ENCODE results near the gene PCNX2.
"Not testable (repeated sequence)": the region's sequence is repeated elsewhere in the genome, so short reads cannot be mapped to it uniquely, and the experiment has no call there.

The PCNX2 gene

GRCh38 chr1:233042834-233043233 lies 252.7 kb downstream of the PCNX2 start:
- no peak for DNase-seq

GRCh38 chr1:233040494-233040893 lies 255.0 kb downstream of the PCNX2 start:
- no peak for DNase-seq

DNA sequence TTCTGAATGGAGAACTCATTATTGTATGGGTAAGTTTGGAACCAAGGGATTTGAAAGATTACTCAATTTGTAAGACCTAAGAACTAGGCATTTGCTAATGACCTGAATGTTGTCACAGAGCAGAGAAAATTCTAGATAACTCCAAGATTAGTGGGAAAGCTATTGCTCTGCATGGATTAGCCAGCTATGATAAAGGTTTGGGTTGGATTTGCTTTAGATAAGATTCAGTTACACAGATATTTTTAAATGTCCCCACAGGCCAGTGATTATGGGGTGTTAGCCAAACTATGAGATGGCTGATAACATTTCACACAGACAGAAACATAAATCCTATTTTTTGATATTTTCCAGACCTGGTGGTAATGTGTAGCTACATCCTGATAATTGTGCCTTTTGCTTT lies 256.9 kb downstream of the PCNX2 start:
- no peak for DNase-seq

- no peak for DNase-seq
Measured at GRCh38 chr1:233037843-233038242, 257.7 kb downstream of the PCNX2 start.

- no peak for DNase-seq
Measured at GRCh38 chr1:233034836-233035235, 260.7 kb downstream of the PCNX2 start.

DNA sequence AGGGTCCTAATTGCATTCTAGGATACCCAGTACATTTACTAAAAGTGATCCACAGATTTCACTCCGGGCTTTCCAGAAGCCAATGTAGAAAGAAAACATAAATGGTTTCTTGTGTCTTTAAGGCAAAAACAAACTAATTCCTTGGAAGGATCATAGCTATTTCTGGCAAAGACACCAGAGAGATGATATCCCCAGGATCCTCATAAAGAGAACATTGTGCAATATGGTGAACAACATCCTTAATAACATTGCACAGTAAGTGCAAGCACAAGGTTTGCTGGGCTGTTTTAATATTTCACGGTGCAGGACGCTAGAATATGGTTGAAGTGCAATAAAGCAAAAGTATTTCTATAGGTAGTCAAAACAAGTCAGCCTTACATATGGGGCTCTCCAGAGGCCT lies 262.2 kb downstream of the PCNX2 start:
- no peak for DNase-seq

DNA sequence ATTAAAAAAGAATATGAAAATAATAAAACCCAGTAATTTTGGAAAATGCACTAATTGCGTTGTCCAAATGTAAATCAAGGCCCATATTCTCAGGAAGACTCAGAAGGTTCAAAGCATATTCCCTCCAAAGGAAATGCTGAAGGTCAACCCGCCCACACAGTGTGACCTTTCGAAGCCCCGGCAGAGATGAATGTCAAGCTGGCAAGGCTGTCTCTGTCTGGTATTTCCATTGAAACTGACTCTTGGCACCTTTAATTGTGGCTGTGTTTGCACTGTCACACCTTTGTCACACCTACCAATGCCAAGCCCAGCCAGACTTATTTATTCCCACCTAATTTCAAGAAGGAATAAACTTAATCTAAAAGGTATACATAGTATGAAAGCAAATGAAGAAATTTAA lies 262.6 kb downstream of the PCNX2 start:
- DNase-seq: no peak

DNA sequence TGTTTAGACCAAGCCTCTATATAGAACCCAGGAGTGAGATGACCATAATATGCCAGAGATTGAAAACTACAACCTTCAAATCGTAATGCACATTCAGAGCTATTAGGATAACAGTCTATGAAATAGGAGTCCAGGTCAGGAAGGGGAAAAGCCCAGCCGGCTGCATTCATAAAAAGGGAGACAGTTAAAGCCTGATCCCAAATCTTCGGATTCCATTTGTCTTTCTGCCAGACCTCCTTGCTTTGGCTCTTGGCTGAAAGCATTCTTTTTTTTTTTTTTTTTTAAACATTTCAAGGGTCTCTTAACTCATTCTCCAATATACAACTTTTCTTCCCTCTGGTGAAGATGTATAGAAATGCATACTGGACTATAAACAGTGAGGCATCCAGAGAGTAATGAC lies 264.0 kb downstream of the PCNX2 start:
- no peak for DNase-seq

DNA sequence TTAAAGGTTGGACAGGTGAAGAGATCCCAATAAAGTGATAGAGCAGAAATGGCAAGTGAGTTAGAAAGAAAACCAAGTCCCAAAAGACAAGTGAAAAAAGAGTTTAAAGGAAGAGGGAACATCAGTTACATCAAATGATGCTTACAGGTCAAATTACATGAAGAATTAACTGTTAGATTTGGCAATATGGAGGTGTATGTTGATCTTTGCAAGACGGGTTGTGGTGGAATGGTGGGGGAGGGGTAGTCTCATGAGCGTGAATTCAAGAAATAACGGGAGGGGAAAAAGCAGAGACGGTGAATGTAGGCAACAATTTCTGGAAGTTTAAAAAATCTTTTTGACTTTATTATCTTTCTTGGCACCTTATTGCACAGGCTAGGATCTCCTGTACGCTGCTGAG lies 268.5 kb downstream of the PCNX2 start:
- no peak for DNase-seq

DNA sequence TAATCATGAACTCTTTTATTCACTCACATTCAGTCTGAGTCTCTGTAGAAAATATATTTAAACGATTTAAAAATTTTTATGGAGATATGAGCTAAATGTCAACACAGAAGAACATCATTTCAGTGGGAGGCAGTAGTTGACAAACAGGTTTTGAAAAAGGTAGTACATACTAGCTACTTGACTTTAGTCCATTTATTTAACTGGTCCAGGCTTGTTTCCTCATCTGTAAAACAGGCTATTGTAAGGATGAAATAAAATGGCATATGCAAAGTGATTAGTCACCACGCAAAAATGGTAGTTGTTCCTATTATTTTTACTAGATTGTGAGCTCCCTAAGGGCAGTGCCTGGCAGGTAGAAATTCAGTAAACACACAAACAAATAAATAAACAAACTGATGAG lies 270.0 kb downstream of the PCNX2 start:
- no peak for DNase-seq

GRCh38 chr1:233025157-233025556 lies 270.4 kb downstream of the PCNX2 start:
- DNase-seq: peak; percentile 11

DNA sequence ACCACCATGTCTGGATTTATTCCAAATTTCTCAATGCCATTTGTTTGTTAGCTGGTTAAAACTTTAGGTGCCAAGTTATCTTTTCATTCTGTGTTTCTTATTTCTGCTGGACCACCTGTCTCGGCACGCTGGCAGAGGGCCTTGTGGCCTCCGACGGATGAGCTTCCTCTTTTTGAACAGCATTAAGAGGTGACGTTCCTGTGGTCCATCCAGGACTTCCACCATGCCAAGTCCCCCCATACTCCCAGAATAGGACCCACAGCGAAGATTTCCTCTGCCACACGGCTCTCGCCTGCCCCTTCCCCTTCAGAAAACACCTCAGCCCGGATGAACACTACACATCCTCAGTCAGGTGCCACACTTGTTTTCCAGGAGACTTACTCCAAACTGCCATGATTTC lies 271.3 kb downstream of the PCNX2 start:
- no peak for DNase-seq

GRCh38 chr1:233022246-233022645 lies 273.3 kb downstream of the PCNX2 start:
- no peak for DNase-seq

- no peak for DNase-seq
Measured at GRCh38 chr1:233020426-233020825, 275.1 kb downstream of the PCNX2 start.

- no peak for DNase-seq
Measured at GRCh38 chr1:233019778-233020325, 275.7 kb downstream of the PCNX2 start.

- DNase-seq: no peak
Measured at GRCh38 chr1:233019083-233019482, 276.4 kb downstream of the PCNX2 start.

DNA sequence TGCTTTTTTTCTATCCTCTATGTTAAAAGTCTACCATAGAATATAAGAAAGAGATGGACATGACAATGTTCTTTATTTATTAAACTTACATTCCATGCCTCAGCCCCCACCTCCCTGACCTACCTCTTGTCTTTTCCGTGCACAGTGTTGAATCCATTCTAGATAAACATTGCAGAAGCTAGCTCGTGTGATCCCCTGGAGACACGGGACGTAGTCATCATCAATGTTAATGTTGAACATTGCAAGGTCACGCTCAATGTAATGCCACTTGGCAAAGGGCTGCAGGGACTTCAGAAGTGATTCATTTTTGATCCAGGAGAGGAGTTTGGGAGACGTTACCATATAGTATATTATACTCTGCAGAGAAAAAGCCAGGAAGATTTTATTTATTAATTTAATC lies 278.7 kb downstream of the PCNX2 start:
- DNase-seq: no peak

DNA sequence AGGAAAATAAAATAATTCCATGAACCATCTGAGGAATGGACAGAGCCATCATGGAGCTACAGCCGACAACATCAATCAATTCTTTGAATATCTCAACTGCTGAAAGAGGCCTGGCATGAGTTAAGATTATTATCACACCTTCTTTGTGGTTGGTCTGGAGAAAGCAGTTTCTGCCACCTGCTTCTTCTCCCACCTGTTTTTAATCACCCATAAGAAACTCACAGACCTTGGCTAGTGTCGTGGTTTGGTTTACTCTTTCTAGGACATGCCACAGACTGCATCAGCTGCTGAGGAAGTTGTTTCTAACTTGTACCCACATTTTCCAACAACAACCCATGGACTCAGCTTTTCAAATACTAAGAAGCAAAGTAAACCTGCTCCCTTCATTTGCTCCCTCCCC lies 279.6 kb downstream of the PCNX2 start:
- no peak for DNase-seq

- no peak for DNase-seq
Measured at GRCh38 chr1:233012021-233012420, 283.5 kb downstream of the PCNX2 start.

DNA sequence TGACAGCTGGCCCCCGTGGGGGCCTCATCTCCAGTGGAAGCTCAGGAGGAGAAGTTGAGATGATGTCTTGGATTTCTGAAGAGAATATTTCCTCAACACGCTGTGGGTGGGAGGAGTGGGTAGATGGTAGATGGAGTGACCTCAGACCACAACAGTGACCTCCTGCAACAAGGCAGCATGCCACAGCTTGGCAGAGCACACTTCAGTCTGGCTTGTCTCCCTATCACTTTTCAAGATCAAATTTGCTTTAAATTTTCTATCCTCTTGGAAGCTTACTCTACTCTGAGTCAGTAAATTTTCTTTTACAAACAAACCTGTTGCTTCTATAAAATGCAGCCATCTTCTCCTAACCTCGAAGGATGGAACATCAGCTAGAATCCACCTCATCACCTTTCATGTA lies 285.4 kb downstream of the PCNX2 start:
- no peak for DNase-seq

GRCh38 chr1:233006541-233006973 lies 289.0 kb downstream of the PCNX2 start:
- no peak for DNase-seq

GRCh38 chr1:233006108-233006507 lies 289.4 kb downstream of the PCNX2 start:
- no peak for DNase-seq

DNA sequence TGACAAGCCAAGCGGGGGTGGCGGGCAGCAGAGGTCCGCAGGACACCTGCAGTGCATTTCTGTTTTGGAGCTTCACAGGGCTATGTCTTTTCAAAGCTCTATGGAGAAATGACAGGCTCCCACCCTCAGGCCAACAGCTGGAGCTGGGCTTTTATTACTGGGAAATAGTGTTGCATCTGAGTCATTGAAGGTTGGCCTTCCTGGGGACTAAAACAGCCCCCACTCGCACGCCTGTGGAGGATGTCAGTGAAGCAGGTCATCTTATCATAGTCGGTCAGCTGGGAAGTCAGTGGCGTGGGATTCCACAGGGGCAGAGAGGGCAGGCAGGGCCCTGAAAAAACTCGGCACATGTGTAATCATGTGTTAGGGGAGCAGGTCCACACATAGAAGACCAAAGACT lies 289.8 kb downstream of the PCNX2 start:
- DNase-seq: no peak

- DNase-seq: no peak
Measured at GRCh38 chr1:233005156-233005555, 290.4 kb downstream of the PCNX2 start.

DNA sequence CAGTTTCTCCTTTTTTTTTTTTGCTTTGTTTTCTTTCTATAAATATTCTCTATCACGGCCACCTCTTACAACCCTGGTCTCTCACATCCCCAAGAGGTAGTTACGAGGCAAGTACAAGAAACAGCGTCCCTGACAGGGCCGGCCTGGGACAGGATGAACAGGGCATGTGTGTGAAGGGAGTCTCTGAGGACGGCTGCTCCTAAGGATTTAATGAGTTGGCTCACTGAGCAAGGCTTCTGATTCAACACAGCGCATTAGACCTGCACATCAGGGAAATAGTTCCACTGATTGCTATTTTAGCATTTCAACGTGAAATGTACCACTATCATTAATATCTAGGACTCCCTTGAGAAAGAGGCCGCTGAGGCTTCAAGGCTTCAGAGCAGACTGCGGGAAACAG lies 291.1 kb downstream of the PCNX2 start:
- no peak for DNase-seq

- not testable (repeated sequence) for DNase-seq
Measured at GRCh38 chr1:233003638-233004037, 291.9 kb downstream of the PCNX2 start.
